ENCODE results near the gene ZNF800. TPM values are rescaled to one million over a fixed set of nuclear protein-coding genes. Genes with fewer than 3 reads are reported as not detected.

Gene ZNF800
- total RNA-seq, 4 donors from 2014 or later: 33.8 to 37.3 (median 35.1) TPM

DNA sequence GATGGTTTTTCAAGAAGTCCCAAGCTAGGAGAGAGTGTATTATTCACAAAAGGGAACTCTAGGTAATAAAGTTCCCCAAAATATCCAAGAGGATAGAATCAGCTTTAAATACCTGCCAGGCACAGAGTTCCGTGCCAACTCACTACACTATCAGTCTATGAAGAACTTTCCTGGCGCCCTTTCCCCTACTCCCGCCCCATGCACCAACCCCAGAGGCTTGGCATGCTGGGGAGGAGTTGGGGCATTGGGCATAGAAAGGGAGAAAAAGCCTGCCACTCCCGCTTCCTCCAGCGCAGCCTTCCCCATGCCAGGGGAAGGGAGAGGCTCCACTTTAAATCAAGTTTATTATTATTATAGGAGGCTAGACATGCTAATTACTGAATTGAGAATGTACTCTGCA, 54.9 kb downstream of the ZNF800 start:
- WGBS, 2 donors (ENCODE audit: low coverage in 1 of 2): no CpG with 5 or more reads among the region's 5 CpGs

GRCh38 chr7:127336458-127336857, 56.0 kb downstream of the ZNF800 start:
- TF ChIP-seq EP300 (IDR thresholded peaks at IDR 0.05): no peak
- TF ChIP-seq, protein P1, sequence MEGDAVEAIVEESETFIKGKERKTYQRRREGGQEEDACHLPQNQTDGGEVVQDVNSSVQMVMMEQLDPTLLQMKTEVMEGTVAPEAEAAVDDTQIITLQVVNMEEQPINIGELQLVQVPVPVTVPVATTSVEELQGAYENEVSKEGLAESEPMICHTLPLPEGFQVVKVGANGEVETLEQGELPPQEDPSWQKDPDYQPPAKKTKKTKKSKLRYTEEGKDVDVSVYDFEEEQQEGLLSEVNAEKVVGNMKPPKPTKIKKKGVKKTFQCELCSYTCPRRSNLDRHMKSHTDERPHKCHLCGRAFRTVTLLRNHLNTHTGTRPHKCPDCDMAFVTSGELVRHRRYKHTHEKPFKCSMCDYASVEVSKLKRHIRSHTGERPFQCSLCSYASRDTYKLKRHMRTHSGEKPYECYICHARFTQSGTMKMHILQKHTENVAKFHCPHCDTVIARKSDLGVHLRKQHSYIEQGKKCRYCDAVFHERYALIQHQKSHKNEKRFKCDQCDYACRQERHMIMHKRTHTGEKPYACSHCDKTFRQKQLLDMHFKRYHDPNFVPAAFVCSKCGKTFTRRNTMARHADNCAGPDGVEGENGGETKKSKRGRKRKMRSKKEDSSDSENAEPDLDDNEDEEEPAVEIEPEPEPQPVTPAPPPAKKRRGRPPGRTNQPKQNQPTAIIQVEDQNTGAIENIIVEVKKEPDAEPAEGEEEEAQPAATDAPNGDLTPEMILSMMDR (IDR thresholded peaks at IDR 0.05): no peak
- TF ChIP-seq POLR2AphosphoS5 (IDR thresholded peaks at IDR 0.05): no peak
- TF ChIP-seq POLR2A (IDR thresholded peaks at IDR 0.05): no peak
- Histone ChIP-seq H3K9me3 (no peaks in the 10 kb centered on the region), H3K36me3 (no peaks in the 10 kb centered on the region), H3K27me3 (peaks cover 12% of the 10 kb centered on the region), H3K27ac (no peak overlapping the region), H3K4me3 (no peak overlapping the region), H3K4me1 (no peaks in the 10 kb centered on the region)
- WGBS, 2 donors (ENCODE audit: low coverage in 1 of 2): 100% methylated on average over 2 of the region's 2 CpGs; no CpG with 5 or more reads in 1 of the 2 donors
- no peak for ATAC-seq

More for the DNA sequence above, 54.9 kb downstream of the ZNF800 start:
- no peak overlapping the region for H3K4me3 ChIP-seq
- no peaks in the 10 kb centered on the region for H3K36me3 ChIP-seq
- no peaks in the 10 kb centered on the region for H3K4me1 ChIP-seq
- peaks cover 12% of the 10 kb centered on the region for H3K27me3 ChIP-seq
- TF ChIP-seq POLR2AphosphoS5 (IDR thresholded peaks at IDR 0.05): no peak
- TF ChIP-seq, protein P1 (IDR thresholded peaks at IDR 0.05): no peak
- TF ChIP-seq POLR2A (IDR thresholded peaks at IDR 0.05): no peak
- TF ChIP-seq EP300 (IDR thresholded peaks at IDR 0.05): no peak
- ATAC-seq: no peak
- H3K27ac ChIP-seq: no peak overlapping the region
- peaks cover 0 to 8% (median 0%) of the 10 kb centered on the region in 3 donors for H3K9me3 ChIP-seq

DNA sequence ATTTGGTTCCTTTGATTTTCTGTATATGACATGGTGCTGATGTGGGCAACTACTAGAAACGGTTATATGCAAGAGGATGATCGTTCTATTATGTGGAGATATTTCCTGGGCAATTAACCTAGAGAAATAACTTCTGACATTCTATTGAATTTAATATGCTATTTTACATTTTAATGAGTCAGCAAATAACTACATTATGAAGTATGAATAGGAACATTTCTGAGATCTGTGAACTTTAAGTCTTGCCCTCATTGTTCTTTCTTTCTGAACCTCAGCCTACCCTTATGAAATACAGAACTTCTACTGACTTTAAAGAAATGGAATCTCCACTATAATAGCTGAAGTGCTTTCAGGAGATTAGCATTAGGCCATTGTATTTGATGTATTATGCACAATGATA, 59.6 kb downstream of the ZNF800 start:
- Histone ChIP-seq H3K27ac (no peak overlapping the region), H3K27me3 (peaks cover 12% of the 10 kb centered on the region), H3K36me3 (no peaks in the 10 kb centered on the region), H3K4me1 (no peaks in the 10 kb centered on the region), H3K4me3 (no peak overlapping the region), H3K9me3 (no peaks in the 10 kb centered on the region)
- TF ChIP-seq EP300 (IDR thresholded peaks at IDR 0.05) (no peak), POLR2A (IDR thresholded peaks at IDR 0.05) (no peak), POLR2AphosphoS5 (IDR thresholded peaks at IDR 0.05) (no peak)
- TF ChIP-seq, protein P1 (IDR thresholded peaks at IDR 0.05): no peak
- no peak for ATAC-seq
- 60 to 76% methylated on average over 2 of the region's 2 CpGs for WGBS, 2 donors (ENCODE audit: low coverage in 1 of 2)

DNA sequence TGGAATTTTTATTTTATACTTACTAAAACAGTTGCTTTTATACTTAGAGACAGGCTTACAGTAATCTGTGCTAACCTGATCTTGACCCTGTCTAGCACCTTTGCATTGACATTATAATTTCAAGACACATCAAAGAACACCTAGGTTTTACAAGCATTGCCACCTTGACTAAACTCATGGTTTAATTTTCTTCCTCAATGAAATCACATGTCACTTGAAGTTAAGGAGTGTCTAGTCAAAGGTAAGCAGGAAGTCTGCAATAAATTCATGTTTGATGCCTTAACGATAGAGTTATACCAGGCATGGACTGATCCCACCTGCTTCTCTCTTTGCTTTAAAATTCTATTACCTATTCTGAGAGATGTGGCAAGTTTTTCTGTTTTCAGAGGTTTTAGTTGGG, 62.4 kb downstream of the ZNF800 start:
- no peak overlapping the region for H3K4me3 ChIP-seq
- TF ChIP-seq POLR2A (IDR thresholded peaks at IDR 0.05) (no peak), EP300 (IDR thresholded peaks at IDR 0.05) (no peak), POLR2AphosphoS5 (IDR thresholded peaks at IDR 0.05) (no peak)
- TF ChIP-seq, protein P1 (IDR thresholded peaks at IDR 0.05): no peak
- no peaks in the 10 kb centered on the region for H3K27me3 ChIP-seq
- H3K9me3 ChIP-seq: no peaks in the 10 kb centered on the region
- no peak for ATAC-seq
- H3K4me1 ChIP-seq: no peaks in the 10 kb centered on the region
- H3K36me3 ChIP-seq: no peaks in the 10 kb centered on the region
- WGBS, 2 donors (ENCODE audit: low coverage in 1 of 2): 60 to 86% methylated on average over 1 of the region's 1 CpG
- H3K27ac ChIP-seq: no peak overlapping the region

DNA sequence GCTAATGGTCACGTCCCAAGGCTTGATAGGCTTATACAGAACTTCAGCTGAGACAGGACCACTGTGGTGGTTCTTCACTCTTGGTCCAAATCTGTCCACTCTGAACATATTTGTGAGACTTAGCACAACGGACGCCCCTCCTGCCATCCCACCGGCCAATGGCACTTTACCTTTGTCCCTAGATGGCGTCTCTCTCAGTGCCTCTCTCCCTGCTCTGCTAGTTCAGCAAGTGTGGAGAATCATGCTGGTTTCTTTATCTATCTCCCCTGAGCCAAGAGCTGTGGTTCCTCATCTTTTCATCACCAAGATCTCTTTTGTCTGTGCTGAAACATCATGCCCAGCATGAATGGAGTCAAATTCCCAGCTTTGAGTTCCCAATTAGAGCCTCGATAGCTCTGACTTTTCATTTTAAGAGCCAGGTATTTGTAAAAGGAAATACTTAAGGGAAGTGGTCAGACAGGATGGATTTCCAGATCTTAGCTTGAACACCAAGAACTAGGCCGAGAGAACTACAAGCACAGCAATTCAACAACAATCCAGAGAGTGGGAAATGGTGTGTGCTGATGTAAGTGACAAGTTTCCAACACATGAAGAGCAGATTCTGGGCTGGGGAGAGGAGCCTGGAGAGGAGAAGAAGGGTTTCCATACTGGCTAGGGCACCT, 69.5 kb downstream of the ZNF800 start:
- WGBS, 2 donors (ENCODE audit: low coverage in 1 of 2): 51 to 64% methylated on average over 5 to 7 of the region's 7 CpGs
- Histone ChIP-seq H3K4me1 (no peaks in the 10 kb centered on the region), H3K27ac (no peak overlapping the region), H3K4me3 (no peak overlapping the region), H3K36me3 (no peaks in the 10 kb centered on the region), H3K9me3 (no peaks in the 10 kb centered on the region), H3K27me3 (peaks cover 9% of the 10 kb centered on the region)
- no peak for ATAC-seq
- TF ChIP-seq, protein P1 (IDR thresholded peaks at IDR 0.05): no peak
- no peak for TF ChIP-seq POLR2AphosphoS5 (IDR thresholded peaks at IDR 0.05)
- no peak for TF ChIP-seq POLR2A (IDR thresholded peaks at IDR 0.05)
- TF ChIP-seq EP300 (IDR thresholded peaks at IDR 0.05): no peak
